ENCODE data around the gene BCL2L11. TPM values are rescaled to one million over a fixed set of nuclear protein-coding genes. Genes with fewer than 3 reads are reported as not detected.
A peak's percentile ranks its signal among the peaks of the same experiment; 100 is the strongest.

BCL2L11 gene
- total and polyA plus RNA-seq, 8 donors = 2.7 to 14.9 (median 8.8) TPM

DNA sequence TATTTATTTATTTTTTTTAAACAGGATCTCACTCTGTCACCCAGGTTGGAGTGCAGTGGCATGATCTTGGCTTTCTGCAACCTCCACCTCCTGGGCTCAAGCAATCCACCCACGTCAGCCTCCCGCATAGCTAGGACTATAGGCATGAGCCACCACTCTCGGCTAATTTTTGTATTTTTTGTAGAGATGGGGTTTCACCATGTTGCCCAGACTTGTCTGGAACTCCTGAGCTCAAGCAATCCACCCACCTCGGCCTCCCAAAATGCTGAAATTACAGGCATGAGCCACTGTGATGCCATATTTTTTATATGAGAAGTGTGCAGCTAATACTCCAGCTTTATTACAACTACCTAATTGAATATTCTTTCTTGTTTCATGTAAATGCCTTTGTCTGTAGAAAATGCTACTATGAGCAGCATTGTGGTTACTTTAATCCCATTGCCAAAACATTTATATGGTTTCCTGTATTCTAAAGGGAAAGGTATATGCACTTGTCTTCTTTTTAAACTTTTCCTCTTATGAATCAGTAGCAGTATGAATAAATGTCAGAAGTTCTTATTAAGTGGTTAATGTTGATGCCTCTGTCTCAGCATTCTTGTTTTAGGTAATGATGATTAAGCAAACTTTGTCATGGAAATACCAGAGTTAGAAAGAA, 9.5 kb upstream of the BCL2L11 start:
- intact Hi-C loops (cut with DNase I) = no loop called here
- no peaks in the 10 kb centered on the region for H3K36me3 ChIP-seq
- H3K4me1 ChIP-seq = no peaks in the 10 kb centered on the region
- H3K27me3 ChIP-seq = no peaks in the 10 kb centered on the region
- no peaks in the 10 kb centered on the region for H3K9me3 ChIP-seq
- WGBS, 2 donors = 83 to 96% methylated on average over 4 of the region's 4 CpGs
- ATAC-seq (no peak), FAIRE-seq (no peak), DNase-seq (no peak)
- TF ChIP-seq, protein P1, sequence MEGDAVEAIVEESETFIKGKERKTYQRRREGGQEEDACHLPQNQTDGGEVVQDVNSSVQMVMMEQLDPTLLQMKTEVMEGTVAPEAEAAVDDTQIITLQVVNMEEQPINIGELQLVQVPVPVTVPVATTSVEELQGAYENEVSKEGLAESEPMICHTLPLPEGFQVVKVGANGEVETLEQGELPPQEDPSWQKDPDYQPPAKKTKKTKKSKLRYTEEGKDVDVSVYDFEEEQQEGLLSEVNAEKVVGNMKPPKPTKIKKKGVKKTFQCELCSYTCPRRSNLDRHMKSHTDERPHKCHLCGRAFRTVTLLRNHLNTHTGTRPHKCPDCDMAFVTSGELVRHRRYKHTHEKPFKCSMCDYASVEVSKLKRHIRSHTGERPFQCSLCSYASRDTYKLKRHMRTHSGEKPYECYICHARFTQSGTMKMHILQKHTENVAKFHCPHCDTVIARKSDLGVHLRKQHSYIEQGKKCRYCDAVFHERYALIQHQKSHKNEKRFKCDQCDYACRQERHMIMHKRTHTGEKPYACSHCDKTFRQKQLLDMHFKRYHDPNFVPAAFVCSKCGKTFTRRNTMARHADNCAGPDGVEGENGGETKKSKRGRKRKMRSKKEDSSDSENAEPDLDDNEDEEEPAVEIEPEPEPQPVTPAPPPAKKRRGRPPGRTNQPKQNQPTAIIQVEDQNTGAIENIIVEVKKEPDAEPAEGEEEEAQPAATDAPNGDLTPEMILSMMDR (IDR thresholded peaks at IDR 0.05) = no peak
- no peak overlapping the region for H3K27ac ChIP-seq
- no peak overlapping the region for H3K4me3 ChIP-seq

- intact Hi-C loops (cut with DNase I) = no loop called here
Measured at GRCh38 chr2:111113838-111114237, 6.9 kb upstream of the BCL2L11 start.

GRCh38 chr2:111116011-111116746, 4.5 kb upstream of the BCL2L11 start:
- FAIRE-seq (no peak), ATAC-seq (no peak), DNase-seq (no peak)
- Histone ChIP-seq H3K9me3 (no peaks in the 10 kb centered on the region), H3K36me3 (no peaks in the 10 kb centered on the region), H3K27me3 (peaks cover 0 to 13% (median 0%) of the 10 kb centered on the region in 4 donors), H3K4me1 (peaks cover 0 to 11% (median 0%) of the 10 kb centered on the region in 3 donors), H3K27ac (no peak overlapping the region), H3K4me3 (no peak overlapping the region)
- WGBS, 2 donors = 56 to 67% methylated on average over 7 of the region's 7 CpGs
- intact Hi-C loops (cut with DNase I) = no loop called here
- TF ChIP-seq, protein P1 (IDR thresholded peaks at IDR 0.05) = no peak

More at GRCh38 chr2:111113838-111114237, 6.9 kb upstream of the BCL2L11 start:
- WGBS, 2 donors = 55 to 70% methylated on average over 1 of the region's 1 CpG
- TF ChIP-seq, protein P1 (IDR thresholded peaks at IDR 0.05) = no peak
- H3K36me3 ChIP-seq = no peaks in the 10 kb centered on the region
- DNase-seq = peak in 1 of 6 donors; percentile 29
- peaks cover 0 to 11% (median 0%) of the 10 kb centered on the region in 3 donors for H3K4me1 ChIP-seq
- H3K9me3 ChIP-seq = no peaks in the 10 kb centered on the region
- no peak for ATAC-seq
- FAIRE-seq = no peak
- H3K4me3 ChIP-seq = no peak overlapping the region
- H3K27me3 ChIP-seq = peaks cover 0 to 5% (median 0%) of the 10 kb centered on the region in 4 donors
- no peak overlapping the region for H3K27ac ChIP-seq

DNA sequence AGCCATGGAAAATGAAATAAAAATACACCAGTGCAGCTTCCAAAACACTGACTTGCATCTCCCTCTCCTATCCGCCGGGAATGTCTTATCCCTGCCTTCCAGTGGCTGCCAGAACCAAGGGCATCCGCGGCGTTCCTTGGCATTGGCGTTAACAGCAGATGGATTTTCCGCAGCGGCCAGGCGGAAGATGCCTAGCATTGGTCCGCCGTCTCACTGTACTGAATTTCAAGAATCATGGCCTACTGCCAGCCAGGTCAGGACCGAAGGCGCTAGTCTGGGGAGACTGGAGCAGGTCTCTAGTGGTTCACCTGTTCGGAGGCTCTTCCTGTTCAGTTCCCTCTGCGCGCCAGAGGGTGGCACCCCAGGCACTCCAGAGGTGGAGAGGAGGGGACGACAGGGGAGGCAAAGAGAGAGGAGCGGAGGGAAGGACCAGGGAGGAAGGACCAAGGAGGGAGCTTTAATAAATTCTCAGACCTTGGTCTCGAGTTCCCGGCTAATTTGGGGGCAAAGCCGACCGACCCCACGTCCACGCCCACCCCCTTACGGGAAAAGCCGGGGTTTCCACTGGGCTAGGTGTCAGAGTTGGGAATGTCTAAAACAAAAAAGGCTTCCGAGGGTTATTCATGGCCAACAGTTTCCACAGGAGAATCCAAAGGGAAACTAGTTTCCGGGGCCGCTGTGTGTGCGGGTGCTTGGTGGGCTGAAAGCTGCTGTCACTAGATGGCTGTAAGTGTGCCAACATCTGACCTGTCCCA, 3.7 kb upstream of the BCL2L11 start:
- Histone ChIP-seq H3K27me3 (peaks cover 0 to 13% (median 0%) of the 10 kb centered on the region in 4 donors), H3K4me1 (peaks cover 0 to 11% (median 0%) of the 10 kb centered on the region in 3 donors), H3K27ac (no peak overlapping the region), H3K9me3 (no peaks in the 10 kb centered on the region), H3K4me3 (peak overlapping the region in 2 of 4 donors; percentile 15 to 45), H3K36me3 (no peaks in the 10 kb centered on the region)
- ATAC-seq (peak; percentile 41 to 76 (median 70)), DNase-seq (peak; percentile 76 to 93 (median 82)), FAIRE-seq (no peak)
- TF ChIP-seq, protein P1 (IDR thresholded peaks at IDR 0.05) = peak; percentile 70 to 83 (median 78)
- intact Hi-C loops (cut with DNase I) = no loop called here
- 3% methylated on average over 30 of the region's 30 CpGs for WGBS, 2 donors

Measured in pancreas (tissue), 10 donors.